ENCODE results near the gene CDK14.
"Not testable (repeated sequence)": the region's sequence is repeated elsewhere in the genome, so short reads cannot be mapped to it uniquely, and the experiment has no call there.

The CDK14 gene

GRCh38 chr7:90597563-90598253 lies 1.6 kb downstream of the CDK14 start:
- no peak for DNase-seq

- no peak for DNase-seq
These were observed 2.9 kb downstream of the CDK14 start for GRCh38 chr7:90599038-90599437.

DNA sequence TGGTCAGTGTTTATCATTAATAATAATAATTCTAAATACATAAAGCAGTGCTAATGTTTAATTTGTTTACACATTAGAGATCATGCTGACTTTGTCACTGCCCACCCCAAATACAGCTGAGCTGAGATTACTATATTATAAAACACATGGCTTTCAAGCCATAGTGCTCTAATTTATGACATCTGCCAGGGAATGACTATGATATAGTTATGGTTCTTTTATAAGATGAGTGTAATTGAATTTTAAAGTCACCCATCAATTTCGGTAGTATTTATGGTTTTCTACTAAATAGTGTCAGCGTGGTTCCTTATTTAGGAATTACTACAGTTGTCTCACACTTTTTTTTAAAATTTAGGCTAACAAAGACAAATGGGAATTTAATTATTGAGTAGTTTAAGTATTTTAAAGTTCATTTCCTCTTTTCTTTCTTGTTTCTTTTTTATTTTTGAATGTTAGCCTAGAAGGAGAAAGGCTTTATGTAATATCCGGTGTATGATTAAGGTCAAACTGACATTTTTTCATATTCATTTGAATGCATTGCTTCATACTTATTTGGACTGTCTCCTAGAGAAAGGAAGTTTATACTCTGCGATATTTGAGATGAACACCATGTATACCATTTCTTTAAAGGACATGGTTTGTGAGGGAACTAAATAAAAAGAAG lies 3.9 kb downstream of the CDK14 start:
- DNase-seq, result no peak

DNA sequence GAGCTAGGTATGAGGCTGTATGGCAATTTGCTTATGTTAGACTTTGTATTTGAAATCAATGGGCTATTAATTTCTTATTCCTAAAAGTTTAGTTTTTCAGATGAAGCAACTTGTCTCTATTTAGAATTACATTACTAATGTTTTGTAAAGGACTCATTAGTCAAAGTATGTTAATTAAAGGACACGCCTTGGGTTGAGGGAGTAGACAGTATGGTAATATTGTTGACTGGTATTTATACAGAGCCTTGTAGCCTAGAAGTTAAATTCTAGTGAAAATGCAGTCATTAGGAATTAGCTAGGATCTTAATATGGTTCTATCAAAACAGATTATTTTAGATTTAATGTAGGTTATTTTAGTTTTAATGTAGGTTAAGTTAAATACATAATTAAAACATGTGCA lies 6.2 kb downstream of the CDK14 start:
- no peak for DNase-seq

- no peak for DNase-seq
These were observed 7.2 kb downstream of the CDK14 start for GRCh38 chr7:90603346-90603745.

DNA sequence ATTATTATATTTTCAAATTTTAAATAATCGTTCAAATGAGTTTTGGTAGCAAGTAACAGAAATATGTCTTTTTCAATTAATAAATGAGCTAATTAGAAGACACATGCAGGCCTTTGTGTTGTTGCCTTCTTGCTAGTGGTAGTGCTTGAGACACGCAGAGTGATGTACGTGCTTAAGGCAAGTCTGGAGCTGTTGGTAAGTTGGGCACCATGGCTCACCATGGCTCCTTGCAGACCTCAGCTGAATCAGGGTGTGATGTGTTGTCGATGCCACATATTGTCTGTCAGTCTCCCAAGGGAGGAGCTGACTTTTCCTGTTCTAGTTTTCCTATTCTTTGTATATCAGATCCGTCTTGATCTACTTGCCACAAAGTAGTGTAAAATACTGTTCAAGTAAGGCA lies 8.3 kb downstream of the CDK14 start:
- DNase-seq, result no peak

DNA sequence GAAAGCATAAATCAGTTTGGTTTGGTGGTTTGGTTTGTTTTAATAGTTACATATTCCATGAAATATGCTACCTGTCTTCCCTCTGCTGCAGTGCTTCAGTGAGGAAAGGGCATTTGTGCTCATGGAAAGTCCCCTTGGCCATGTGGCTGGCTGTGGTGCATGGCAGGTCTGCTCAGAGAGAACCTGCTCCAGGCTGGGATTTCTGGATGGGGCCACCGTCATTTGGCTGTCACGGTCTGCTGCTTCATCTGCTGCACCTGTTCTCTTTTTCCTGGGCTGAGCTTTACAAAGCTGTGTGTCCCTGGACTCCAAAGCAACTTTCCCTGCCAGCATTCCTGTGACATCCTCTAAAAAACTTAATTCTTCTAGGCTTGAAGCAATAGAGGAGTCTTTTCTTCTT lies 8.9 kb downstream of the CDK14 start:
- DNase-seq, result no peak

DNA sequence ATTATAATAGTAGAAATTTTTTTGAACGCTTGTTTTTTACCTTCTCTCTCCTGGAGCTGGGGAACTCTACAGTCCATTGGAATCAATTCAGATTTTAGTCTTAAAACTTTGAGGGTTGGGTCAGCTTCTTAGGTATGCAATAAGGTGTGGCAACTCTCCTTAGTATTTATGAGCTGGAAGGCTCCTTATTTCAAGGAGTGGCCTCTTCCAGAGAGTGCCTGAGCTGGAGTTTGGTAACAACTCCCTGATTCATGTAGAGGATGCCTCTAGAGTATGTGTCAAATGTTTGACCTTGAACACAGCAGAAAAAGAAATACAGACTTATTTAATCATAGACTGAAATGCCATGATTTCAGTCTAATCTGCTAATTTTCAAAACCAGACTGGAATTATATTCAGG lies 11.1 kb downstream of the CDK14 start:
- no peak for DNase-seq

DNA sequence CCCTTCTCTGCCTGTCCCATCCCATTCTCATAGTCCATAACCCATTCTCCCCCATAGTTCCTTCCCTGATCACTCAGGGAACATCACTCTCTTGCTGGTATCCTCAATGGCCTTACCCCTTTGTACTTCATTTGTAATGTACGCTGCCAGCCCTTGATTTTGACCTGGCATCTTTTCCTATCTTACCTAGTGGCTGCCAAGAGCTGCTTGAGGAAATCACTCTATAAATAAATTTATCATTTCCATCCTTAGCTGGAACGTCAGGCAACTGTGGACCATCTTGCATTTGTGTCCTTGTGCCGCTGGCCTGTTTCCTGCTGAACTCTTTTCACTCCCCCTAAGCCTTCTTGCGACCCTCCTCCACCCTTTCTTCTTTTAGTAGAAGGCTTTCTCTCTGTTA lies 14.0 kb downstream of the CDK14 start:
- no peak for DNase-seq

DNA sequence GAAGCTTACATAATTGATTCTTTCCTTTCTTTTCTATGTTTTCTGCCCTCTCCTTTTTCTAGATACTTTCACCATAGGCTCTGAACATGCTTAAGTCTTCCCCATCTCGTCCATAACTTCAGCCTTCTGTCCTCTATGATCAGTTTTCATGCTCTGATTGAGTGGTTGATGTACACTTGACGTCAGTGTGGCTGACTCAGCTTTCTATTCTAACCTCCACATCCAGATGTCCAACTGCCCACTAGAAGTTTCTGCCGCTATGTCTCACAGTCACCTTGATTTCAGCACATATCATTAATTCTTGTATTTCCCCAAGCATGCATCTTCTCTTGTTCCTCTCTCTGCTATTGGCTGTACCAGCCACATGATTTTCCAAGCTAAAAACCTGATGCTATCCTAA lies 15.0 kb downstream of the CDK14 start:
- DNase-seq, result no peak

GRCh38 chr7:90613088-90613498 lies 17.0 kb downstream of the CDK14 start:
- DNase-seq, result no peak

GRCh38 chr7:90617442-90617841 lies 21.3 kb downstream of the CDK14 start:
- no peak for DNase-seq

DNA sequence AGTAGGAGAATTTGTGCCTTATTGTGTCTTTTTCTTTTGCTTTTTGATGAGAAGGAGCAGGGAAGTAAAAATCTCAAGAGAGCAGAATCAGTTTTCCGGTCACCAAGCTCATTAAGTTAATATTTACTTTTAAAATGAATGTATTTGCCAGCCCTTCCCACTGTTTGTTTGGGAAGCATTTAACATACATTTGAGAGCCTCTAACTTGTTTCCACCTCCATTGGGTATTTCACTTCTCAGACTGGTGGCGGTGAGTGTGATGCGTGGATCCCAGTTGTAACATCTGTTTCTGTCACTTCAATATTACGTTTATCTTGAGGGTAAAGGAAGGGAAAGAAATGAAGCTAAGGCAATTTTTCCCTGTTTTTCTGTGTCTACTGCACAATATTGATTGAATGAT lies 22.8 kb downstream of the CDK14 start:
- no peak for DNase-seq

DNA sequence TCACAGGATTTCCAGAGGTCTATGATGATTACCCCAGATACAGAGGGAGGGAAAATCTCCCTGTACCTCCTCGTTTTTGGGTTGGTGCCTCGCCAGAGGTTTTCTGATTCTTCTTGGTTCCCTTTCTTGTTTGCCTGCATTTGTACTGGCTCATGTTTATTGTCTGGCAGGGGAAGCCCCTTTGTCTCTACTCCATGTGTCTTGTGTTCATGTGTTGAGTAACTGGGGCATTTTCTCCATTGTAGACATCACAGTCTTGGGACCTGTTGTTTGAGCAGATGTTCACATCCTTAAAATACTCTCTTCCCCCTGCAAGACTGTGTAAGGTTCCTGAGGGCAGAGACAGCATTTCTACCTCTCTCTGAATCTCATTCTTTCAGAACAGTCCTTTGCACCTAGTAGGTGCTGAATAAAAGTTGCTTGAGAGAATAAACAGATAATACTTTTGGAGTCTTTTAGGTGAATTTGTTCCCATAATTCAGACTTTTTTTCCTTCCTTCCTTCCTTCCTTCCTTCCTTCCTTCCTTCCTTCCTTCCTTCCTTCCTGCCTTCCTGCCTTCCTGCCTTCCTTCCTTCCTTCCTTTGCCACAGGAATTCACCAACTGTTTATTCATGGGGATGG lies 25.1 kb downstream of the CDK14 start:
- DNase-seq, result no peak

GRCh38 chr7:90621747-90622140 lies 25.6 kb downstream of the CDK14 start:
- DNase-seq, result no peak

DNA sequence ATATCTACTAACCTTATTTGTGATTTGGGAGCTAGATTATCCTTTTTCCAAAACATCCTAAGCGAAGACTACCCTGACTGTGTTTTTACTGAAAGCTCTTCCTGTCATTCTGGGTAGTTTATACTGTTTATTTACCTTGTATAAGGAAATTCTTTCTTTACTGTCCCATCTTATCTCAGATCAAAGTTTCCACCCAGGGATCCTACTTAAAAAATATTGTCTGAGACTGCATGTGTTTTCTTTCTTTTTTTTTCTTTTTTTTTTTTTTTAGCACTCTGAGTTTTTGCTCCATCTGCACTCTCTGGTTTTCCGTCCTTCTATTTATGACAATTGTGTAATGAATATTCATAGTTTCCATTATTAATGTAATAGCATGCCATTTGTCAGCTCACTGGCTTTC lies 26.5 kb downstream of the CDK14 start:
- DNase-seq, result no peak

DNA sequence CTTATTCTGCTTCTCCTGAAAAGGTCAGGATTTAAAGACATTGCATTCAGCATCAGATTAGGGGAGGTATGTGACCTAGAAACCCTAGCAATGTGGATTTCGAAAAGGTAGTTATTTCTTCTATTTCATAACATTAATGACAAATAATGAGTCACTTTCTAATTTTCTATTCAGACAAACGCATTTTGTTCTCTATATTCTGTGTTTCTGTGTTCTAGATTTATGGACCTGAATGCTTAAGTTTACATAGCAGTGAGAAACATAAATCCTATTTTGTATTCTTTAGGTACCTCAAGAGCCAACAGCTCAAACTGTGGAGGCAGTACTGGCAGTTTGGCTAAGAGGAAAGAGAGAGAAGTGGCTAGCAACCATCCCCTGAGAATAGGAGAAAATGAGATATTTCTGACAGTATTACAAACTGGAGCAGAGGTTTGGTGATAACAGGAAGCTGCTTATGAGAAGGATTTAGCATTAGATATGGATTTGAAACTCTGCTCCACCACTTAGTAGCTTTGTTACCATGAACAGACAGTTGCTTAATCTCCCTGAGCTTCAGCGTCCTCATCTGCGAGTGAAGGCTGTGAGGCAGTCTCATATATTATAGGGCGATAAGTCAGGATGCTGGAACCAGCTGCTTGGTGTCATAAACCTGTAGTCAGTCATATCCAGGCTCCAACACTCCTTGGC lies 28.2 kb downstream of the CDK14 start:
- DNase-seq, result no peak

GRCh38 chr7:90625051-90625450 lies 28.9 kb downstream of the CDK14 start:
- no peak for DNase-seq

DNA sequence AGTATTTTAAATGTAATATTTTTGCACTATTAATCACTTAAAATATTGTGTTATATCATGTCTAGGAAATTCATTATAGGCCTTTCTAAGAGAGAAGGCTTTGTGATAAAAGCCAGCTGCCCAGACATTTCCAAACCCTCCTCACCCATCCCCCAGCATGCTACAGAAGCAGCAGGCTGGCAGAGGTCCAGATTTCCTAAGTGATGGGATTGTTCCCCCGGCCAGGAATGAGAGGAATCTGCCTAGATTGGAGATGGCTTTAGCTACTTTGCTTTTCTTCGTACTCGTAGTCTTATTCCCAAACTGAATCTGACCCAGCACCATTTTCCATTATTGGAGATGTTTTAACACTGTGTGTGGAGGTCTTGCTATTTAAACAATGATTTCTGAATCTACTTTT lies 29.4 kb downstream of the CDK14 start:
- no peak for DNase-seq

GRCh38 chr7:90626013-90626412 lies 29.9 kb downstream of the CDK14 start:
- DNase-seq, result no peak

- no peak for DNase-seq
These were observed 33.3 kb downstream of the CDK14 start for GRCh38 chr7:90629297-90629918.

GRCh38 chr7:90631502-90631901 lies 35.4 kb downstream of the CDK14 start:
- no peak for DNase-seq

DNA sequence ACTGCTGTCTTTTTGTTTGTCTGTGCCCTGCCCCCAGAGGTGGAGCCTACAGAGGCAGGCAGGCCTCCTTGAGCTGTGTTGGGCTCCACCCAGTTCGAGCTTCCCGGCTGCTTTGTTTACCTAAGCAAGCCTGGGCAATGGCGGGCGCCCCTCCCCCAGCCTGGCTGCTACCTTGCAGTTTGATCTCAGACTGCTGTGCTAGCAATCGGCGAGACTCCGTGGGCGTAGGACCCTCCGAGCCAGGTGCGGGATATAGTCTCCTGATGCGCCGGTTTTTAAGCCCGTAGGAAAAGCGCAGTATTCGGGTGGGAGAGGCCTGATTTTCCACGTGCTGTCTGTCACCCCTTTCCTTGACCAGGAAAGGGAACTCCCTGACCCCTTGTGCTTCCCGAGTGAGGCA lies 43.6 kb downstream of the CDK14 start:
- not testable (repeated sequence) for DNase-seq
